B cell (primary cell): Measurements from ENCODE around the gene CASZ1.

Experiments
- EZH2 ChIP-seq: IDR thresholded peaks from 2 replicates; pipeline ENCODE4 v1.6.1; 2012; ENCODE audit warnings: borderline replicate concordance, low read depth, mild to moderate bottlenecking, moderate library complexity, low read length; ENCODE audit not compliant: insufficient read depth, poor library complexity, severe bottlenecking
- TF ChIP-seq, protein P1 (sequence below): fragments of 200-600 bp; IDR thresholded peaks from one replicate; pipeline ENCODE4 v1.8.0; 2022; ENCODE audit warnings: antibody characterized with exemption, mild to moderate bottlenecking

GRCh38 chr1:10728595-10729410 lies 67.6 kb downstream of the CASZ1 start:
- TF ChIP-seq, protein P1, sequence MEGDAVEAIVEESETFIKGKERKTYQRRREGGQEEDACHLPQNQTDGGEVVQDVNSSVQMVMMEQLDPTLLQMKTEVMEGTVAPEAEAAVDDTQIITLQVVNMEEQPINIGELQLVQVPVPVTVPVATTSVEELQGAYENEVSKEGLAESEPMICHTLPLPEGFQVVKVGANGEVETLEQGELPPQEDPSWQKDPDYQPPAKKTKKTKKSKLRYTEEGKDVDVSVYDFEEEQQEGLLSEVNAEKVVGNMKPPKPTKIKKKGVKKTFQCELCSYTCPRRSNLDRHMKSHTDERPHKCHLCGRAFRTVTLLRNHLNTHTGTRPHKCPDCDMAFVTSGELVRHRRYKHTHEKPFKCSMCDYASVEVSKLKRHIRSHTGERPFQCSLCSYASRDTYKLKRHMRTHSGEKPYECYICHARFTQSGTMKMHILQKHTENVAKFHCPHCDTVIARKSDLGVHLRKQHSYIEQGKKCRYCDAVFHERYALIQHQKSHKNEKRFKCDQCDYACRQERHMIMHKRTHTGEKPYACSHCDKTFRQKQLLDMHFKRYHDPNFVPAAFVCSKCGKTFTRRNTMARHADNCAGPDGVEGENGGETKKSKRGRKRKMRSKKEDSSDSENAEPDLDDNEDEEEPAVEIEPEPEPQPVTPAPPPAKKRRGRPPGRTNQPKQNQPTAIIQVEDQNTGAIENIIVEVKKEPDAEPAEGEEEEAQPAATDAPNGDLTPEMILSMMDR: no peak
- no peak for TF ChIP-seq EZH2
